GM19463 (cell line): Measurements from ENCODE around the gene PELI2.
A peak's percentile ranks its signal among the peaks of the same experiment; 100 is the strongest.

Source experiments
- ATAC-seq: cut with Tn5 transposase; IDR thresholded peaks from one replicate; pipeline ENCODE4 v1.9.1; 2021; ENCODE audit warnings: mild to moderate bottlenecking, moderate library complexity; ENCODE audit not compliant: unreplicated experiment

Gene PELI2

GRCh38 chr14:56199095-56199981, 81.1 kb downstream of the PELI2 start:
- ATAC-seq: peak; percentile 54

DNA sequence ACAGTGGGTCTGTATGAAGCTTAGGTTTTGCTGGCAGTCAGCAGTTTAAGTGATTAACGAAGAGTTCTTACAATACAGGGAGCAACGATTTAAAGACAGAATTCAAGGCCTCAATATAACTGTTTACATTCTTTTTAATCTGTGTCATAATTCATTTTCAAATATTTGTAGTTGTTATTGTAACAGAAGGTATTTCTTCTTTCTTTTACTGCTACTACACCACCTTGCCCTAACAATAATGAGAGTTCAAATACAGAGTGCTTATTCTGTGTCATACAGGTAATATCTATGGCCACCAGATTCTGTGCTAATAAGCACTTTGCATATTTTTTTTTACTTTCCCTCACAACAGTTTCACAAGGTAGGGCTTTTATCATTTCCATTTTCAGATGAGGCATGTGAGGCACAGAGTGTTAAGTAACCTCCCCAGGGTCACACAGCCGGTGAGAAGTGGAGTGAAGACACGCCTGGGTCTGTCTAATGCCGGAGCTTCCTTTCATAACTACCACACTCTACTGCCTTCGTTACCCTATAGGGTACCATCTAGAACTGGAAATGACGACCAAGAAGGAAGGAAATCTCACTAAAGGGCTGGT, 81.9 kb downstream of the PELI2 start:
- ATAC-seq: peak; percentile 51

DNA sequence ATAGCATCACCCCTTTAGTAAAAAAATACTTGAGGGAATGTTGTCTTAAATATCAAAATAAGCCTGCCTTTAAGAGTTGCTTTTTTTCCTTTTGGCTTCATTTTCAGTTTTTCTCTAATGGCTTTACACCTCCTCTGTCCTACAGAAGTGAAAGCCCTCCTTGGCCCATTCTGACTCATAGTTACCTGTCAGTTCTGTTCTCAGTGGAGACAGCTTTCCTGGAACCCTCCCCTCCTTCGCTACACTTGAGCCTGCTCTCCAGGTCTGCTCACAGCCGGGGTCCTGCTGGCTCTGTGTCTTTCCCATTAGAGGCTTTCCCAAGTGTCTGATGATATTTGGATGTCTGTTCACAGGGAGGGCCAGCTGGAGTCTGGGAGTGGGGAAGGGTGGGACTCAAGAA, 84.0 kb downstream of the PELI2 start:
- peak; percentile 30 for ATAC-seq

DNA sequence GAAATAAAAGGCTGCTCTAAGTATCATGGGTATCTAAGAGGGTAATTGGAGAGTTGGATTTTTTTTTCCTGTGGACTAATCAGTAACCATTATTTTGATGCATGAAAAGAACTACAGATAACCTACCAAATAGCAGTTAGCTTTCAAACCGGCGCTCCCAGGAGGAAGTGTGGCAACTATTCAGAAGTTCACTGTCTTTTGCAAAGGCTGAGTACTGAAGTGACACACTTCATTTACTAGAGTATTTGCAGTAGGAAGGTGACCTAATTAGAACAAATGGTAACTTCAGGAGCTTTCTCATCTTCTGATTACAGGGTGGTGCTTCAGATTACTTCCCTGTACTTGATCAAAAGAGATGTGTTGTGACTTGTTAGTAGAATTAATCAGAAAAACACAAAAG, 87.7 kb downstream of the PELI2 start:
- ATAC-seq: no peak

GRCh38 chr14:56206596-56206995, 88.4 kb downstream of the PELI2 start:
- ATAC-seq: no peak

DNA sequence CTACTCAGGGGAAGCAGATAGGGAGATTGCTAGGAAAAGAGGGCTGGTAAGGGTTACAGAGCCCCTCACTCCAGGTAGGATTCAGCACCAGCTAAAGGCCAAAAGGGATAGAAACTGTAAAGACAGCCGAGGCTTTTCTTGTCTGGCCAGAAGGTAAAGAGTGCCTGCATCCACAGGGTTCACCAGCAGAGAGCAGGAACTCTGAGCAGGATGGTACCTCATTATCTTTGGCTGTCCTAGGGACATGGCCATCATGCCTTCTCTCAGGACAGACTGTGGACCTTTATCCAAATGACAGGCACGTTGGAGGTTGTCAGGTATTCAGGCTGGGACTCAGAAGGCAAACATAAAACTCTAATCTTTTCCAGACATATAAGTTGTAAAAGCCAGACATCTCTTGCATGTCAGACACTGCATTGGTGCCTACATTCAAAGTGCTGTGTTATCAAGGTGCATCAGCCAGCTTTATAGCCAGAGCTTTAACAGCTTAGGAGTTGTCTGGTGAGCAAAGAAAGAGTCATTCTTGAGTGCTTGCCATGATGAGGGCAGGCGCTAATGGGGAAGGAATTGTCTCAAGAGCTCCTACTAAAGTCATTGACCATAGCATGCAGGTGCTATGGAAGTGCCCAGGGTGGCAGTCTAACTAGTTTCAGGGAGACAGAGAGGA, 89.5 kb downstream of the PELI2 start:
- ATAC-seq: no peak

DNA sequence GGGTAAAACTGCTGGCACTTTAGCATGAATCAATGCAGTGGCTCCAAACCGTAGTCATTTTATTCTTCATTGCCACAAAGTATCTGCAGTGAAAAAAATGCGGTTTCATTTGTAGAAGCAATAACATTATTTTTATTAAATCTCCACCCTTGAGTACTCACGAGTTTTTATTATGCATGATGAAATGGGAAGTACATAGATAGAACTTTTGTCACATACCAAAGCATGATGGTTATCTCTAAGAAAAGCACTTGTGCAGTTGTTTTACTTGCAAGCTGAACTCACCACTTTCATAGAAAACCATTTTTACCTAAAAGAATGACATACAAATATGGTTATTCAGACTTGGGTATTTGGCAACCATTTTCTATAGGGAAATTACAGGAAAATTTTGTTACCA, 90.3 kb downstream of the PELI2 start:
- no peak for ATAC-seq

- no peak for ATAC-seq
Measured at GRCh38 chr14:56210571-56210970, 92.4 kb downstream of the PELI2 start.

GRCh38 chr14:56211084-56211483, 92.9 kb downstream of the PELI2 start:
- ATAC-seq: no peak

DNA sequence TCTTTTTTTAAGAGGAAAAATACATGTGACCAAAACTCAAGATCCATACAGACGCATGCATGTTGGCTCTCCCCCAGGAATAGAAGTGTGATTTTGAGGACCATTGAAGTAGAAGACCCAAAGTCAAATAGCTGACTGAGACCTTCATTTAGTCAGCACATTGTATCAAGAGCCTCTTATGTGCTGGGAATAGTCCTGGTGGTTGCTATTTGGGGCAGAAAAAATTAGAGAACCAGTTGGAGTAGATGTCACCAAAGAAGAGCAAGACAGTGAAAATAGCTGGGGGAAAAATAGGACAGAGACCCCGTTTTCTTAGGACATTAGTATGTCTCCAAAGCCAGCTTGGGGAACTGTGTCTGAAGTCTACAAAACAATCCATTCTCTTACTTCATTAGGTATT, 93.6 kb downstream of the PELI2 start:
- ATAC-seq: no peak

- ATAC-seq: no peak
Measured at GRCh38 chr14:56212521-56212920, 94.3 kb downstream of the PELI2 start.

- ATAC-seq: no peak
Measured at GRCh38 chr14:56213306-56213705, 95.1 kb downstream of the PELI2 start.

GRCh38 chr14:56215180-56215579, 97.0 kb downstream of the PELI2 start:
- no peak for ATAC-seq

GRCh38 chr14:56216626-56217379, 98.6 kb downstream of the PELI2 start:
- no peak for ATAC-seq

DNA sequence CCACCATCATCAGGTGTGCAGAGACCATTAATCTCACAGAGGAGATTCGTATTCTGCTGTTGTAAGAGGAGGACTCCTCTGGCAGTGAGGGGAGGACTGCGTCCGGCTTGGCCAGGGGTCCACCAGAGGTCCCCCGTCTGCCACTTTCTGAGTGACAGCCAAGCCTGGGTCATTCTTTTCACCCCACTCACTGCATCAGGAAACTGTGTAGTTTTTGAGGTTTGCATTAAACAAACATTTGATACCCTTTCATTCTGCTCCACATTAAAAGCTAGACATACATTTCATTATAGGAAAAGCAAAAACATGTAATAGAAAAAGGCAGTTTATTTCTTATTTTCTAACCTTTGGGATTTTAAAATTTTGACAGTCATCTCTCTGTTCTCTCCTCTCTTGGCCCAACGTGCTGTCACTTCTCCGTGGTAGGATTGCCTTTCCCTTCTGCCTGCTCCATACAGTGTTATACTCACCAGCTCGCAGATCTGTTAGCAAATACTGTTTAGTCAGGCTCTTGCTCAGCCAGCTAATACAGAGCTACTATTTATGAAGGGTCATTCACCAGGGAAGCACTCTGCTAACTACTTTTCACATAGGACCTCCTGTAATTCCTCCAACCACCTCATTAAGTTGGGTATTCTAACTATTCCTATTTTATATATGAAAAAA, 99.3 kb downstream of the PELI2 start:
- no peak for ATAC-seq

DNA sequence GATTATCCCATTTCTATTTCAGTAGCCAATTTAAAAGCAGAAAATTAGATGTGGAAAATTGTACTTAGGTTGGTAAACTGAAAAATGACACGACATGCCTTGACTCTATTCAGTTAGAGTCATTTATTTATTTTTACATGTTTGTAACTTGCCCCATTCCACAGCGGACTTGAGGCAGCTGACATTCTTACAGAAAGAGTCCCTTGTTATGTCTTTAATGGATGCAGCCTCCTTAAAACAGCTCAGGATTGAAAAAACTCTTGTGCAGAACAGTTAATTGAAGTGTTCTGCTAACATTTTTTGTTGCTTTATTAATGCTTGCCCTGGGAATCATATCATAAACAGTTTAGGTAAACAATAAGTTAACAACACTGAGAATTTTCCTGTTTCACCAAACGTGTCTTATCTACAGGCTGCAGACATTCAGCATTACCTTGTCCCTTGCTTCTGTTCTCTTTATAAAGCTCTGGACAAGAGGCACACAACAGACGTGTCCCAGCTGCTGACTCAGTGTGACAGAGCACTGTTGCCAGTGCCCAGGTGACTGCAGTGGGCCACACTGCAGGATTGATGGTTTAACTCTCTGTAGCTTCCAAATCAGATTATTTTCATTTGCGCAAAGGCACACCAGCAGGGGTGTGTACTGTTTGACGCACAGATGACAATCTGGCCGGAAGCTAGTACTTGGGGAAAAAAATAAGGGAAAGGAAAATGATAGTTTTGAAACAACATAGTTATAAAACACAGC, 101.6 kb downstream of the PELI2 start:
- no peak for ATAC-seq

DNA sequence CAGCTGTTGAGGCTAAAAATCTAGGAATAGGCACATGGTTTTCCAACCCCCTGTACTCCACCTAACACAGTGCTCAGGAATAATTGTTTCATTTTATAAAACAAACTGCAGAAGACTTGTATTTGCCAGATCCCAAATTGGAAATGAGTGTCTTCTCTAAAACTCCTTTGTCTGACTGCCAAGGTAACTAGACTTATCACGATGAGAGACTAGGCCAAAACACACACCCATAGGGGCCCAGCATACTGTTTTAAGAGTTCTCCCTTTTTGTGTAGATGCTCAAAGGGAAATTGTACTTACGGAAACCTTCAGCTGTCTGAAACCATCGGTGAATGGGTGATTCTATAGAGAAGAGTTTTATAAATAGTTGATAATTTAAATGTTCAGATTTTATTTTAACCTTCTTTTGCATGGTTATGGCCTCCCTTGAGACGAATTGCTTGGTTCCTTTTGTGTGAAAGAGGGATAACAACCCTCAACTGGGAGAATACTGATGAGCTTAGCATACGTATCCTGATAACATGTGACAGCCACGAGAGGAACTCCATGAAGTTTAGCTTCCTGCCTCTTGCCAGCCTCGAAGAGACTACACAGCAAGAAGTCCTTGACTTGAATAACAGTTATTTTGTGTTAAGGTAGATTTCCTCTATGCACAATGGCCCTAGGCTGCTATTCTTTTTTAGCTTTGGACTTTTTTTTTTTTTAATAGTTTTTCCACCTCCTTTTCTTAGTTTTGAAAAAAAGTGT, 103.3 kb downstream of the PELI2 start:
- ATAC-seq: no peak

- no peak for ATAC-seq
Measured at GRCh38 chr14:56224229-56224628, 106.0 kb downstream of the PELI2 start.
